GM21390 (cell line): ENCODE data around the gene C16orf74.

Source experiments
- ATAC-seq: cut with Tn5 transposase; IDR thresholded peaks from one replicate; pipeline ENCODE4 v1.9.1; 2021; ENCODE audit not compliant: unreplicated experiment

Gene C16orf74

DNA sequence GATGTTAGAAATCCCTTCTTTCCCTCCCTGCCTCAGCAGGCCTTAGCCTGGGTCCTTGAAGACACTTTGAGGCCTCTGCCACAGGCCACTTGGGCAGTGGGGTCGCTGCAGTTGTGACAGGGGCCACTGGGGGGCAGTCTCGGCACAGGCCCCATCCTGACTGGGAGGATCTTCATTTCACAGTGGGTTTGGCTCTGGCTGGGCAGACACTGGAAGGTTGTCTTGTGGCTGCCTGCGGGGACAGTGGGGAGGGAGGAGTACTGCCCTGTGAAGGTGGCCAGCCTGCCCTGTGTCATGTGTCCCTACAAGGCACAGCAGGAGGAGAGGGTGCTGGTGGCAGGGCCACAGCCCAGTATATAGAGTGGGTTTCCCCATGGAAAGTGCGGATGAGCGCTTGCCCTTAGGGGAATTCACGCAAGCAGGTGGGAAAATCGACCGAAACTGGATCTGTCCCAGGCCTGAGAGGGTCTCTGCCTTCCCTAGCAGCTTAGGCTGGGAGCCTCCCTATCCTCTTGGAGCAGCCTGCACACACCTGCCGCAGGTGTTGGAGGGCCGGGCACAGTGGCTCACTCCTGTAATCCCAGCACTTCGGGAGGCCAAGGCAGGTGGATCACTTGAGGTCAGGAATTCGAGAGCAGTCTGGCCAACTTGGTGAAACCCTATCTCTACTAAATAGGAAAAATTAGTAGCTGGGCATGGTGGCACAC lies 90.9 kb downstream of the C16orf74 start:
- ATAC-seq: no peak

DNA sequence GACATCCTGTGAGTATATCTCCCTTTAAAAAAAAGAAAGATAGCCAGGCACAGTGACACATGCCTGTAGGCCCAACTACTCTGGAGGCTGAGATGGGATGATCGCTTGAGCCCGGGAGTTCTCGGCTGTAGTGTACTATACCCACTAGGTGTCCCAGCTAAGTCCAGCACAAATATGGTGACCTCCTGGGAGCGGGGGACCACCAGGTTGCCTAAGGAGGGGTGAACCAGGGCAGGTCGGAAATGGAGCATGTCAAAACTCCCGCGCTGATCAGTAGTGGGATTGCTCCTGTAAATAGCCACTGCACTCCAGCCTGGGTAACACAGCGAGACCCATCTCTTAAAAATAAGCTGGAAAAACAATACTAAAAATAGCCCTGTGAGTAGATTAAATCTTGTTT lies 91.6 kb downstream of the C16orf74 start:
- ATAC-seq: no peak

DNA sequence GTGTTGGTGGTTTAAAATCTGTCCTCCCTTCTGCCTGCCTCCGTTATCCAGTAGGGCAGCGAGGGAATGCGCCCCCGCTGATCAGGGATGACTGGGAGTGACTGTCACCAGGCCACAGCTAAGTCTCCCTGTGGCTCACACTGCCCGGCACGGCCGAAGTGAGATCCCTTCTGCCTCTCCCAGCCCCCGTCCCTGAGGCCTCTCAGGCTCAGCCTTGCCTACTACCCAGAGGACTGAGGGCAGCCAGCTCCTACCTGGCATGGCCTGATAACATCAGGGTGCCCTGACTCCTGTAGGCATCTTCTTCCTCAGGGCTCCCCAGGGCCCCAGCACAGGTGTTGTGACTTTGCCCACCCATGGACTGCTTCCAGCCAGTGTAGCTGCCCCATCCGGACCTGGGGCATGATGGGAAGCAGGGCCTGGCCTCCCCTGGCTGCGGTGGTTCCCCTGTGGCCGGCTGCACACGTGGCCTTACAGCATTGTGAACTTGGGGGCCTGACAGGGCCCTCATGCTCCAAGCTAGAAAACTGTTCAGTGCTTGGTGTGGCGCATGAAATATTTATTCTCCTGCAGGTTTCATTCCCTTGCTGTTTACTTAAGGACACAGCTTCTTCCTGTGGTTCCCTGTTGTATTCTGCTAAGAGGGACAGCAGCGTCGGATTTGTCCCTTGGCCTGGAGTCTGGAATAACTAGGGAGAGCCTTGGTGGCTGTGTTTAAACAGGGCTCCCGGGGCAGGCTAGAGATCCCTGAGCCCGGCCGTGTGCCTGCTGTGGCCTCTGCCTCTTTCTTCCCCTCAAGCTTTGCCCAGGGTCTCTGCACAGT lies 92.2 kb downstream of the C16orf74 start:
- no peak for ATAC-seq

DNA sequence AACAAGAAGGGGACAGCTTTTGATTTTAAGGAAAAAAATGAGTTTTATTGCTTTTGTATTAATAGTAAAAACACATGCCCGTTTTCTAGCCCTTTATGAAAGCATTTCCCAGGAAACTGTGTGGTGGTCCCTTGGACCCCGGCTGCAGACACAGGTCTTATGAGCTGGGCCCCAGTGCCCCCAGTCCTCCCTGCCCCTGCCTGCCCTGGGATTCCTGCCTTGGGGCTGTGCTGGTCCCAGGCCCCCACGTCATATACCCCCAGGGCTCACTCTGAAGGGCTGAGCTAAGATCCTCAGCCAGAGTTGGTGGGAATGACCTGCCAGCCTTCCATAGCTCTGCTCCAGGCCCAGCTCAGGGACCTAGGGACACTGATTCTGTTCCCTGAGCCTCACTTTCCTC lies 92.9 kb downstream of the C16orf74 start:
- no peak for ATAC-seq
